Fibroblast of skin of left quadriceps (primary cell): ENCODE data around the gene LRP2.
"Not testable (repeated sequence)": the region's sequence is repeated elsewhere in the genome, so short reads cannot be mapped to it uniquely, and the experiment has no call there.

Source experiments
- DNase-seq, 2 experiments: peaks; one replicate each; pipeline ENCODE4 v3.0.0-alpha.2; 2013; ENCODE audit warnings: low read depth in 2 of 2

Gene LRP2

DNA sequence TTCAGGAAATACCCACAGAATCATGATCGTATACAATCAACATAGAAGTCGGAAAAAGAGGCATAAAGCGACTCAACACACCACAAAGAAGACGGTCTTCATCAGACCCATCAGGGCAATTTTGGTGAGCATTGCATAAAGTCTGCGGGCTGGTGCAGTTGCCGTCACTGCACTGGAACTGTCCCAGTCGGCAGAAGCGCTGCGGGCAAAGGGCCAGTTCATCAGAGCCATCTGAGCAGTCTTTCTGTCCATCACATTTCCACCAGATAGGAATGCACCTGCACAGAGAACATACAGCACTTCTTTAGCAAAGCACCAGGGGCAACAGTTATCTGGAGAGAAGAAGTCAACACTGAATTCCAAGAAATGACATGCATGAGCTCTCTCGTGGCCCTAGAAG lies 187.2 kb downstream of the LRP2 start:
- no peak for DNase-seq

DNA sequence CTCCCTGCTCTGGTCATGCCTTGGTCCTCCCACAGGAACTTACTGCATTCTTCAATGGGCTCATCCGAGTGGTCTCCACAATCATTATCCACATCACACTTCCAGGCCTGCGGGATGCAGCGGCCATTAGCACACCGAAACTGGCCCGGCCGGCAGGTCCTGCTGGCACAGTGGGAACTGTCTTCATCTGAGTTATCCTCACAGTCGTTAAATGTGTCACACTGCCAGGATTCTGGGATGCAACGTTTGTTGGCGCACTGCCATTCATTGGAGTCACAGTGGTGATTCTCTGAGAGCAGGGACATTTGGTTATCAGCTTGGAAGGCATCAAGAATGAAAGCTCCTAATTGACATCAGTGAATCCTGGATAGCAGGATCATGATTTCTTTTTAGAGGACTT lies 188.5 kb downstream of the LRP2 start:
- DNase-seq: no peak

DNA sequence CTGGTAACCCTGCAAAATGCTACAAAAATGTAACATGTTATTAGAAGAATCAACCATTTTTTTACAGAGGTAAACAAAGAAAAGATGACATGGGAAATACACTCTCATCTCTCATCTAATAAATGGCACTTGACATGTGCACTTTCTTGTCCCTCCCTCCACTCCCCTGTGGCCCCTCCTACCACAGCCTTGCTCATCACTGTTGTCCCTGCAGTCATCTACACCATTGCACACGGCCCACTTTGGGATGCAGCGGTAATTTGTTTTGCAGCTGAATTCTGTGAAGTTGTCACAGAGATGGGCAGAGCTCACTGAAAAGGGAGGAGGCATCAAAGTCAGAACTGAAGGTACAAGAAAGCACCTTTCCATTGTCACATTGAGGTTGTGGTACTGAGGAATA lies 189.4 kb downstream of the LRP2 start:
- DNase-seq: no peak

DNA sequence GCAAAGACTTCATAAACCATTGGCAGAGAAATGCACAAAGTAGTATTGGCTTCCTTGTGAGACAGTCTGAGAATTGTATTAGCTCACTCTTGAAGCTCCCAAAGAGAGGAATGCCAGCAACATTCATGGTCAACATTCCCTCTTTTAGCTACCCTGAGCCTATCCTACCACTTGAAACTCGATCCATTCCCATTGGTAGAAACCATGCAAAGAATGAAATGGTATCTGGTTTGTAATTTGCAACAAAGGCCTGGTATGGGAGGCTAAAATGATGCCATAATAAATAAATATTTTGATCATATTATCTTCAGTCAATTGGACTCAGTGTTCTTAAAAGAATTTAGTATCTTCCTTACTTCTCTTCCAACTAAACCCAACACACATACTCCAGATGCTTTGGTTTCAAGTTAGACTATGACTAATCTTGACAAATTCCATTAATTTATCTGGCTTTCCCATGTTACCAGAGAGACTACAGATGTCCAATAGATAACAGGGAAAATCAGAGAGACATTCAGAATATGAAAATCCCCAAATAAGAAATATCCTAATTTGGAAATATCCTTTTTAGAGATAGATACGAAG lies 190.1 kb downstream of the LRP2 start:
- no peak for DNase-seq

DNA sequence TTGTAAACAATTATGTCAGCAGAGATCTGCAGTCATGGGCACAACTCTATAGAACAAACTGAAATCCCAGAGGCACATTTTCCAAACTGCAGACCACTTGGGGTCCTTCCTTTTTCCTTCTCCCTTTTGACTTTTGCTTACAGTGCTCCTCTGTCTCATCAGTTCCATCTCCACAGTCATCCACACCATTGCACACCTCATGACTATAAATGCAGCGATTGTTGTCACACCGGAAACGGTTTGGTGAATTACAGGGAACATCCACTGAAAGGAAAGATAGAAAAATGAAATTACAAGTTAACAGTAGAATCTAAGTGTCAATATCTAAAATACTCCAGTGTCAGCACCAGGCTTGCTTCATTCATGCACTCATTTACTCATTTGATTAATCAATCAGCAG lies 196.5 kb downstream of the LRP2 start:
- no peak for DNase-seq

DNA sequence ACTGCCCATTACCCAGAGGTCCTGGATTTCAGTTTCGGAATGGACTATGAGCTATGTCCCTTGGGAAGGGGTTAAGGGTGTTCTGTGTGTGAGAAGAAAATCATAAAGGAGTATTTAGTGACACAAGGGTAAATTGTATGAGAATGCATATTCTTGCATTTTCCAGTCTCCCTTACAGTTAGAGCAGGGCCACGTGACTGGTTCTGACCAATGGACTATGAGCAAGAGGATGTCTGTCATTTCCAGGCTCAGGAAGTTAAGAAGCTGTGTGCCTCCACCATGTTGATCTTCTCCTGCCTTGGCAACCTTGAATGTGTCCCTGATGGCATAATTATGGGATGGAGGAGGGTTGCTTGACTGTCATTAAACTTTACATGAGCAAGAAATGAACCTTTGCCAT lies 198.0 kb downstream of the LRP2 start:
- no peak for DNase-seq

DNA sequence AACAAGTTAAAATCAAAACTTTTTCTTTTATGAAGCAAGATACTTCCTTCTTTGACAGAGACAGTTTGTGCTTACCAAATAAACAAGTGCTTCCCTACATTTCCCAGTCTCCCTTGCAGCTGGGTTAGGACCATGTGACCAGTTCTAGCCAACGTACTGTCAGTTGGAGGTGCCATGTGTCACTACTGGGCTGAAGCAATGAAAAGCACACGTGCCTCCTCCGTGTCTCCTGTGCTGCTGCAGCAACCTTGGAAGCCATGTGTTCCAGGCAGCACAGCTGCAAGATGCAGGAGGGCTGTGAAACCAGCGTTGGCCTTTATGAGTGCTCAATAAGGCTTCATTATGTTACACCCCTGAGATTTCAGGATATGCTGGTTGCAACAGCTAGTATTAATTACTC lies 199.7 kb downstream of the LRP2 start:
- DNase-seq: no peak

DNA sequence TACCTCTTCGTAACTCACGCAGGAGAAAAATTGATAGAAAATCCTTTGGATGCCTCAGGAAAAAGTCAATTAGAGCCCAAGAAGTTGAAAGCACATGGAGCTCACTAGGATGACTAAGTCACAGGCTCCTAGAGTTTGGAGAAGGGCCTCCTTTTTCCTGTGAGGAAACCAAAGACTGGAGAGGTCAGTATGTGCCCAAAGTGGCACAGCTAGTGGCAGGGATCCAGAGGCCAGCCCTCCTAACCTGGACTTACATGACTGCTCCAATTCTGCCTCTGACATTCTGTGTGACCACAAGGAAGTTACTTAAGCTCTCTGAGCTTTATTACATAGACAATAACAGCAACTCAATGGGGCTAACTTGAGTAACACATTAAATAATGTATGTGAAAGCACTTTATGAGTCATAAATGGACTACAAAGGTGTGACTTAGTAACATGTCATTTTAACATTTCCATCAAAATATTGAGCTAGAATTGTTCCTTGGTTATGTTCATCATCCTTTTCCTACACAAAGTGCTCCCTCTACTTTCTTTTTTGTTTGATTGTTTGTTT lies 201.3 kb downstream of the LRP2 start:
- DNase-seq: no peak

DNA sequence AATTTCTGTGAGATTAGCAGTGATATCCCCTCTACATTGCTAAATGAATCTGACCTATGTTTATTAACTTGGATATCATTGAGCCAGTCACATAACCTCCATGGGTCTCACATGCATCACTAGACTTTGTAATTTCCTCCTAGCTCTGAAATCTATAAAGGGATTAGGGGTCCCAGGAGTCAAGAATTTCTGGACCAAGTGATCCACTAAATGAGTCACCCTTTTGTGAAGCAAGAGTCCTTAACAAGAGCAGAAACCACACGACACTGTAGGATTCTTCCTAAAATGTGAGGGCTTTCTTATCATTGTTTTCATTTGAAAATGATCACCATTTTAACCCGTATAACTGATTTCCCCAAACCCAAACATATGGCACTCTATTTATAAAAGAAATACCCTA lies 202.6 kb downstream of the LRP2 start:
- DNase-seq: no peak

DNA sequence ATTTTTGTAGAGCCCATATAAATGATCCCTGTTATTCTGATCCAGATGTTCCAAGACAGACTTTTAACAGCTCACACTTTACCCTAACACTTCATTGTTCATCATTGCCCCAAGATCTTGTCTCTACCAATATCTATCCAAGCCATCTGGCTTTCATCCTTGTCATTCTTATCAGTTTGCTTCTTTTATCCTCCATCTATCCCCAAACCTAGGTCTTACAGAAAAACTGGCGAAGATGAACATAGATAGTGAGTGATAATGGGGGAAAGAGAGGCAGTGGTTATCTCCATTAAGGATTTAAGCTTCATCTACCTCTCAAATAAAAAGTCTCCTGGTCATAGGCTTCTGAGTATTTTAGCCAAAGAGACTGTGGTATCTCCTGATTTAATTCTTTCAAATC lies 203.5 kb downstream of the LRP2 start:
- DNase-seq: no peak

DNA sequence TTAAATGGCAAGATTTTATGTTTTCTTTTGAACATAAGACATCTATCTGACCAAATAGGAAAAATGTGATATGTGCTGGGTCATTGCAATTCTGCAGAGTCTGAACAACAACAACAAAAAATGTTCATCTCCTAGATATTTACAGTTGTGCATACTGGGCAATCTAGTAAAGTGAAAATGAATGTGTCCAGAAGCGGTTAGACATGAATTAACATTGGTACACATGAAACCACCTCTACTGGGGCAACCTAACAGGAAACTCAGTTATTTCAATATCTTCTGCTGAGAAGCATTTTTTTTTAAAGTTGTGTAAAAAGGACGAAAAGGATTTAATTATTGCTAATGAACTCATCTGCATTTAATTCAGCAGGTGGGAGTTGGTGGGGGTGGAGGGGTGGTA lies 216.1 kb downstream of the LRP2 start:
- no peak for DNase-seq

DNA sequence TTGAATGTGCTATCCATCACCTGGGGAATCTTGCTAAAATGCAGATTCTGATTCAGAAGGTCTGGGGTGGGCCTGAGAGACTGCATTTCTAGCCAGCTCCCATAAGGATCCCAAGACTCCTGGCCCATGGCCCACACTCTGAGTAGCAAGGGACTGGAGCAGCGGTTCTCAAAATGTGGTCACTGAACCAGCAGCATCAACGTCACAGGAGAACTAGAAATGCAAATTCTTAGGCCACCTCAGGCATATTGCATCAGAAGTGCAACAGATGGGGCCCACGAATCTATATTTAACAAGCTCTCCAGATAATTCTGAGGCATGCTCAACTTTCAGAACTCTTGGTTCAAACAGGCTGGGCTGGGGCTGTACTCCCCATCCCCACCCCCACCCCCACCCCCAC lies 218.3 kb downstream of the LRP2 start:
- DNase-seq: no peak

DNA sequence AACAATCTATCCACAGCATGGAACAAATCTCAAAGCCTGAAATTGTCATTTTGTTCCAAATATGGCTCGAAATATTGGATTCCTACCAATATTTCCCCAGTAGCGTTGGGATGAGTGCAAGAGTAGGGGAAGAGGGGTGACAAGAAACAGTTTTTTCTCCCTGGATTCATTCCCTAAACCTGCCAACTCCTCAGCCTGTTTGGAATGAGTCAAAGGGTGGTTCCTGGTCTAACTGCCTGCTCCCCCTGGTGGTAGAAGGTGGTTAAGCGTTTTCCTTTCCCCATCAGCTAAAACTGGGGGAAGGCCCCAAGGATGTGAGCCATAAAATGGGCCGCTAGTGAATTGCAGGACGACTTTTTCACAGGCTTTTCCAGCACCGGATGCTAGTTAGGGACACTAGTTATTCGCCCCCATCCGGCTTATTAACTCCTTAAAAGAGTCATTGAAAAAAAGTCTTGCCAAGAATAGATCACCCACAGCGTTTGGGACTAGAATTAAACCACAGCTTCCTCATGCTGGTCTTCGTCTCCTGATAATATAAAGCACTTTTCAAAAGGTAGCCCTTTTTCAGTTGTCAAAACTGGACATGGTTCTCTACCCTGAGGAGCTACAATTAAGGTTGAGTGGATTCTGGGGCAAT lies 220.5 kb downstream of the LRP2 start:
- peak; percentile 20 to 22 for DNase-seq

DNA sequence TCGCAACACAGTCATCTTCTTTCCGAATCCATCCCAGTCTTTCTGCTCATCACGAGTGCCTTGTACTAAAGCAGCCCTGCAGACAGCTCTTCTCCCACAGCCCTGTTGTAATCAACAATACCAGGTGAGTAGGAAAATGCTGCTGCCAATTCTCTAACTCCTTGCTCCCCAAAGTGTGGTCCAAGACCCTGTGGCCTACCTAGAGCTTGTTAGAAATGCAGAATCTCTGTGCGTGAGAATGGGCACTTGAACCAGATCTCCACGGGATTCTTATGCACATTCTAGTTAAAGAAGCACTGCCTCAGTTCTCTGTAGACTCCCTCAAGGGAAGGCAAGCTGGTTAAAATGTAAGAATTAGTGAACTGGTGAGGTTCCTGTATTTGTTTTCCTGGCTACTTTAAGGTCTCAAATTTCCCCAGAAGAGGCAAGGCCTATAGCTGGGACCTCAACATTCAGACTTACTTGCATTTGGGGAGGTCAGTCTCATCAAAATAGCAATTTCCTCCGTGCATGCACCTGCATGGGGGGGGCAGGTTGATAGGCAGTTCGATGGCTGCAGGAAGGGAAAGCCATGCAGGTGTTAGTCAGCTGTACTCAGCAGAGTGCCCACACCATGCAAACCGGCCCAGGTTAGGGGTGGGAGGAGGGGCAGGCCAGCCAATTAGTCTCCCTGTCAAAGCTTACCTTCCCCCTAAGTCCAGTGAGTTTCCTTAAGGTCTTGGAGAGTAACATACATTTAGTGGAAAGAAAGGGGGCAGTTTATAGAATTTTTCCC lies 222.2 kb downstream of the LRP2 start:
- no peak for DNase-seq

DNA sequence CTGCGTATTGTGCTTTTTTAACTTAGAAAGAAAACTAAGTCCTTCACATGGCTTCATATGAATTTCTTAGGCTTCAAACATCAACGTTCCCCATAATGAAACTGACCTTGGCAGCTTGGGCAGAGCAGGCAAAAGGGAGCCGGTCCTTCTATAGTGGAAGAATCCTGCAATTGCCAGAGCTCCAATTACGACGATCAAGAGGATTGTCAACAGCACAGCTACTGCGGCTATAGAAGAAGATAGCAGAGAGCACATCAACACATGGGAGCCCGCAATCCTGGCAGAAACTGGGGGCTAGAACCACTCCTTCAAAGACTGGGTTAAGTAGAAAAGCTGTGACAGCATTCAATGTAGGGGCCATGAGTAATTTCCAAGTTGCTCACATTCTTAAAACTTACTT lies 223.2 kb downstream of the LRP2 start:
- no peak for DNase-seq

DNA sequence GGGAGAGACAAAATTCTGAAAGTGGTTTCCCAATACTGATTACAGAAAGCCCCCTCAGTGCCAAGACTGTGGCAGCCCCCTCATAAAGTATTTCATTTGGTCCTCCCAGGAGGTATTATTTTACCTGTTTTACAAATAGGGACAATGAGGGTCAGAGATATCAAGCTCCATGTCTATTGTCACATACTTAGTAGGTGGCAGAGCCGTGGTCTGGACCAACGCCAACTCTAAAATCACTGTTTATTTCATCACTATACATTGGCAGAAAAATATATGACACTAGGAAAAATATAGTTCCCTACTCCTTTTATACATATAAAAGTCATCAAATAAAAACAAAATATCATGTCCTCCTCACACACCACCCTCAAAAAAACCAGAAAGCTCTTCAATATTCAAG lies 224.4 kb downstream of the LRP2 start:
- DNase-seq: no peak

DNA sequence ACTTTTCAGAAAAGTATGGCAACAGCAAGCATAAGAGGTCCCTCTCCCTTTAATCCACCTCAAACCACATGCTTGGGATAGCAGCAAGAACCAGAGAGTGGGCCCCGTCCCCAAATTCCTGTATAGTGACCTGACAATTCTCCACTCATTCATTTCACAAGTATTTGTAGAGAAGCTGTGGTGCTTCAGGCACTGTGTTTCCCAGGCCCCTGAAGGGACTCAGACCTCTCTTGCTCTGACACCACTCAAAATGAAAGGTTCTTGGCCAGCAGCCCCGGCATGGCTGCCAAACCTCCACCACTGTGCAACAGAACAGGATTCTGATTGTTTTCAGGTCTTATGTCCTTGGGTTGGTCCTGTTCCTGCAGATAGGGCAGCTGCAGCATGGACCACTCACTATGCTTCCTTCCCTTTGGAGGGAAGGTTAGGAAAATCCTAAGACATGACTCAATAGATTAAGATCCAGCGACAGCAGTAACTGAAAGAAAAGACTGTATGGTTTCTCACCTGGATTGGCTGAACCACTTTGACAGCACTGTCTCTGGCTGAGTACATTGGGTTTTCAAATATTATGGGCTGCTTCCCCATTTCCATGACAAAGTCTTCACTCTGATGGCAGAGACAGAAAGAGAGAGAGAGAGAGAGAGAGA lies 225.3 kb downstream of the LRP2 start:
- DNase-seq: no peak

DNA sequence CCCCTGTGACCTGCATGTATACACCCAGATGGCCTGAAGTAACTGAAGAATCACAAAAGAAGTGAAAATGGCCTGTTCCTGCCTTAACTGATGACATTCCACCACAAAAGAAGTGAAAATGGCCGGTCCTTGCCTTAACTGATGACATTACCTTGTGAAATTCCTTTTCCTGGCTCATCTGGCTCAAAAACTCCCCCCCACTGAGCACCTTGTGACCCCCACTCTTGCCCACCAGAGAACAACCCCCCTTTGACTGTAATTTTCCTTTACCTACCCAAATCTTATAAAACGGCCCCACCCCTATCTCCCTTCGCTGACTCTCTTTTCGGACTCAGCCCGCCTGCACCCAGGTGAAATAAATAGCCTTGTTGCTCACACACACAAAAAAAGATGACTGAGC lies 225.9 kb downstream of the LRP2 start:
- DNase-seq: not testable (repeated sequence)

DNA sequence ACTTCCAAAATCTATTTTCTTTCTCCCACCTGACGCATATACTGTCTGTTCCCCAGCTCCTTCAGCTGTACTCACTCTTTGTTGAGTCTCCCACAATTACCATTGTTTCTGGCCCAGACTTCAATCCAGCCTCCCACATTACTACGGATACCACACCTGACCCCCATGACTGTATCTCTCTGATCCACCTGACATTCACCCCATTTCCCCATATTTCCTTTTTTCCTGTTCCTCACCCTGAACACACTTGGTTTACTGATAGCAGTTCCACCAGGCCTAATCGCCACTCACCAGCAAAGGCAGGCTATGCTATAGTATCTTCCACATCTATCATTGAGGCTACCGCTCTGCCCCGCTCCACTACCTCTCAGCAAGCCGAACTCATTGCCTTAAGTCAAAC lies 228.1 kb downstream of the LRP2 start:
- not testable (repeated sequence) for DNase-seq

DNA sequence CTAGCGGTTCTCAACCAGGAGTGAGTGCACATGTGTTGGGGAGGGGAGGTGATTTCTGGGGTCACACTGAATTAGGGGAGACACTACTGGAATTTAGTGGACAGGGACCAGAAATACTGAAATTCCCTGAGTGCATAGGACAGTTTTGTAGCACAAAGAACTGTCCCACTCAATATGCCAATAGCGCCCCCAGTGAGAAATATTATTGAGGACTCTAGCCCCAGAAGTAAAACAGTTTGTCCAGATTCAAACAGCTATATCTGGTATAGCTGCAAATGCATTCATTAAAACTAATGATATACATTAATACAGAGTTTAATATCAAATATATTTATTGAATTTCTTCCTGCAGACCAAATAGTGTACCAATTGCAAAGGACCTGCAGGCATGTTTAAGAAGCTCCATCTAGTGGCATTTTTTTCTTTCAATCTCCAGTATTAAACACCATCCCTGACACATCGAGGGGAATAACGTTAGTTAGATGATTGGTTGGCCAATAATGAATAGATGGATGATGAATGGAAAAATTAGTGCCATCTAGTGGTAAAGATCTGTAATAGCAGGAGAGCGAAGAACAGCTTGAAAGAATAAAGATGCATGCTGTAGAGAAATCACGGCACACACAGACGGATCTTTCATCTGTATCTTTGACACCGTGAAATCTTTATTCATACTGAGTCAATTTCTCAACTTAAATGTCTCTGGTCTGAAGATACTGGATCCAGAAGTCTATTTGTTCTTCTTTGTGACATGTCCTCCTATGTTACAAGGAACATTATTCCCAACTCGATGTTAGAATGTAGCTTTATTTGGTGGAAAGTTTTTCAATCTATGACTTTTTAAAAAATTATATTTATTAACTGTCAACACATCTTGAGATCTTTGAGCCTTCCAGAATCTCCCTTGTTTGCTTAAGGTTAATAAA lies 230.5 kb downstream of the LRP2 start:
- peak; percentile 14 to 17 for DNase-seq

DNA sequence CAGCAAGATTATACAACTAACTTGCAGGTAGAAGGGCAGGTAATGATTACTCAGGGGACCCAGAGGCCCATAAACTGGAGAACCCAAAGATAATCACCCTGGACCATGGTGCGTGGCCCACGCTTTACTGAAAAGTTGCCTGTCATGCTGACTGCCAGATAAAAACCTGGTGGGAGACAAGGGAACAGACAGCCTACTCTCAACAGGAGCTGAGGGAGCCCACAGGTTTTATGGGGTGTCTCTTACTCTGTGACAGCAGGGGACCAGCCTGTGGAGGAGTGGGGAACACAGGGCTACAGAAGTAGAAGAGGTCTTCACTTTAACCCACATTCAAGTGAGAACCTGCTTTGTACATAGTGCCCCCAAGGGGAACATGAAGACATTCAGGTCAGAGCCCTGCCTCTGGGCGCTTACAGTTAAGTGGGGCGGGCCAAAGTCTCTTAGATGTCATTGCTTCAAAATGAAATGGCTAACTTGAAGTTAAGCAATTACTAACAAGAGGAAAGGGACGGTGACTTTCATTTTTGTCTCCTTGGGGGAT lies 232.6 kb downstream of the LRP2 start:
- no peak for DNase-seq
